ENCODE measurements around the gene C20orf204.
A peak's percentile ranks its signal among the peaks of the same experiment; 100 is the strongest.
"Not testable (repeated sequence)": the region's sequence is repeated elsewhere in the genome, so short reads cannot be mapped to it uniquely, and the experiment has no call there.

The C20orf204 gene

DNA sequence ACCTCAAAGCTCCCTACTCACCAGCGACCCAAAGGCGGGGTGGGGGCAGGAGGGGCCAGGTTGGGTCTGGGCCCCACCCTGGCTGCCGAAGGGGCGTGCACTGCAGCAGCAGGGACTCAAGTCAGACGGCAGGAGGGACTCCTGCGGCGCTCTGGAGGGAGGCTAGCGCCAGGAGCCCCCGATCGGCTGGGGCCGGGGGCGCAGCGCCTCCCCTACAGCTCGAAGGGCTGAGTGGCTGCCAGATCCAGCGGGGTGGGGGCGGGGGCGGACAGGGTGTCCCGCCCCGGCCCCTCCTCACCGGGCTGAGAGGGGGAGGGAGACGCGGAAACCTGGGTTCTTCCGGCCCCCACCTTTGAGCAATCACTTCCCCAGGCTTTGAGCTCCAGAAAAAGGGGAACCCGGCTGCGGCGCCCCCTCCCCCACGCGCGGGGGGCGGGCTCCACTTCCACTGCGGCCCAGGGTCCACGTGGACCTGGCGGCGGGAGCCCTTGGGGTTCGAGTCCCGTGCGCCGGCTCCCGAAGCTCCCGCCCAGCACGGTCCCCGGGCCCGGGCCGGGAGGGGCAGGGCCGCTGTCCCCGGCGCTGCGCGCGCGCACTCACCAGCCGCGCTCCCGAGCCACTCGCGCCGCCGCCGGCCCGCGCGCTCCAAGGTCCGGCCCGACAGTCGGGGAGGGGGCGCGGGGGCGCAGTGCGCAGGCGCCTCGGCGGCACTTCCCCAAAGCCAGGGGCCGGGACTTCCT is 43.5 kb downstream of the C20orf204 start, which contains the start of gene RGS19:
TSS of gene RGS19 (minus strand) at position 246 of the 740 bp plus-strand sequence. CDS start 2,632 bp downstream, outside the sequence.
- peak; percentile 73 for FAIRE-seq

DNA sequence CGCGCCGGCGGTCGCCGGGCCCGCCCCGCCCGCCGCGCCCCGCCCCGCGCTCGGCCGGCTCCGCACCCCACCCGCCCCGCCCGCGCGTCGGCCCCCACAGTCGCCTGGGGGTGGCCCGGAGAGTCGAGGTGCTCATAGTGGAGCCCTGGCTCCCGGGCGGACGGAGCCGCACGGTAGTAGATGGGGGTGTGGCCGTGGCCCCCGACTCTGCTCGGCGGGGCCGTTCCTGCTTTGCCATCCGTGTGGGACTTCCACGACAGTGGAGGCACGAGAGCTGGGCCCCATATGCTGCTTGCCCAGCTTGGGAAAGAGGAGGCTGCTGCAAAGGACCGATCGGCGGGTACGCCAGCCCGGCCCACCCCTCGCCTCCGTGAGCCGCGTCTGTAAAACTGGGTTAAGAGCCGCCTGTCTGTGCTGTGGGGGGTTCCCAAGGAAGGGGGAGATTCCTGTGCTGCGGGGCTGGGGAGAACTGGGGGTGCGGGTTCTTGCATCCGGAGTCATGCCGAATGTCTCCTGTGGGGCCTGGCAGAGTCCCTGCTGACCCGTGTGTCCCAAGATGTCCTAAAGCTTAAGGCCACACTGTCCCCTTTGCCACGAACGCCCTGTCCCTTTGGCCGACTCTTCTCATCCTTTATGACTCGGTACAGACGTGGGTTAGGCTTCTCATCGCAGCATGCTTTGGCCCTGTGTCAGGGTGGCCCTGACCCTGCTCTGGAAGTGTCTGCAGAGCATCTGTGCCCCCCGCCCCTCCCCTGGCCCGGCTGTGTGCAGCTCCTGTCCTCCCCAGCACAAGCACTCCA is 44.2 kb downstream of the C20orf204 start, which contains the start of gene OPRL1:
TSS of gene OPRL1 (plus strand) at position 70 of the 800 bp plus-strand sequence. CDS start 12,639 bp downstream, outside the sequence.
- no peak for DNase-seq (ENCODE audit: extremely low spot score, insufficient read length, low read depth)
- peak; percentile 12 for FAIRE-seq

More for the DNA sequence above, 43.5 kb downstream of the C20orf204 start, which contains the start of gene RGS19:
- DNase-seq (ENCODE audit: extremely low spot score, insufficient read length, low read depth), result peak; percentile 82

- no peak for DNase-seq (ENCODE audit: extremely low spot score, insufficient read length, low read depth)
- FAIRE-seq, result no peak
Observed at GRCh38 chr20:64080813-64081623, 45.0 kb downstream of the C20orf204 start.

DNA sequence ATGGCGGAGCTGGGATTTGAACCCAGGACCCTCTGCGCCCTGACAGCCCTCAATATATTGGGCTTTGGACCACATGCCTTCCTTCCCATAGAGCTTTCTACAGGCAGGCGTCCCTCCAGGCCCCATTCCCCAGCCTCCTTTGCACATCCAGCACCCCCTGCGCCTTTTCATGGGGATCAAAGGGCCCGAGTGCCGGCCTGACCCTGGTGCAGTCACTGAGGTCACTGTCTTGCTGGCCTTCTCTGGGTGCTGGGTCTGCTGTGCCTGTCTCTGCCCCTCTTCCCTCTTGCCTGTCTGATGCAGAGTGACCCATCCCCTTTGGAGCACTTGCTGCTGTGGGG is 45.6 kb downstream of the C20orf204 start:
- DNase-seq (ENCODE audit: extremely low spot score, insufficient read length, low read depth) (no peak), FAIRE-seq (no peak)

- FAIRE-seq (no peak), DNase-seq (ENCODE audit: extremely low spot score, insufficient read length, low read depth) (no peak)
Observed at GRCh38 chr20:64082126-64082731, 46.2 kb downstream of the C20orf204 start.

DNA sequence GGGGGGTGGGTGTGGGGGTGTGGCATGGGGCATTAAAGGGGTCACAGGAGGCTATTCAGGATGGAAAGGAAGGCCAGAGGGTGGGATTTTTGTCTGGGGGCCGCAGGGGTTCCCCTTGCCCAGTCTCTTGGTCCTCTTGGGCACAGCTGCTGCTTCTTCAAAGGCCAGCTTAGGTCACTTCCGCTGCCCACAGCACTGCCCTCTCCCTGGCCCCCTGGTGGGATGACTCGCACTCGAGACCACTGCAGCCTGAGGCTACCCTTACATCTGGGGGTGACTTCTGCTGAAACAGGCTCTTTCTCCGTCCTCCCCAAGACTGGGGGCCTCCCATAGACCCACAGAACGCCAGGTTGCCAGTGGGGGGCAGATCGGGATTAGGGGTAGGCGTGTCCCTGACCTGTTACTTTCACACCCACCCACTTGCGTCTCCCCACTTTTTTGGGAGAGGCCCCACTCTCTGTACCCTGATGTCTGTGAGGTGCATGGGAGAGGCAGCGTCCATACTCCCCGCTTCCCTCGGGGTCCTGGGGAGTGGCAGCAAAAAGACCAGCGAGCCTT is 46.9 kb downstream of the C20orf204 start:
- DNase-seq (ENCODE audit: extremely low spot score, insufficient read length, low read depth) (no peak), FAIRE-seq (no peak)

DNA sequence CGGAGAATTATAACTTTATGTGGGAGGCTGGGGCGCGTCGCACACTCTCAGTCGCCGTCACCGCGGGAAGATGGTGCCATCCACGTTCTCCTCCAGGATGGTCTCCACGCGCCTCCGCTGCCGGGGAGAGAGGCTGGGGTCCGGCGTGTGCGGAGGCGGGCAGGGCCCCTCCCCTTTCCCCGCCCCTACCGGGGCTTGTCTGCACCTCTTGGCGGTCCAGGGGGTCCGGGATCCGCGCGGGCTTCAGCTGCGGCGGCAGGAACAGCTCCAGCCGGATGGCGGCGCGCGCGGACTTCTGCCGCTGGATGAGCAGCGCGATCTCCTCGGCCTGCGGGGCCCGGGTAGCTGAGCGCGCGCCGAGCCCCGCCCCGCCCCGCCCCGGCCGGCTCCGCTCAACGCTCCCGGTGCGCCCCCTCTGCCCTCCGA is 47.4 kb downstream of the C20orf204 start:
- FAIRE-seq, result no peak
- no peak for DNase-seq (ENCODE audit: extremely low spot score, insufficient read length, low read depth)

DNA sequence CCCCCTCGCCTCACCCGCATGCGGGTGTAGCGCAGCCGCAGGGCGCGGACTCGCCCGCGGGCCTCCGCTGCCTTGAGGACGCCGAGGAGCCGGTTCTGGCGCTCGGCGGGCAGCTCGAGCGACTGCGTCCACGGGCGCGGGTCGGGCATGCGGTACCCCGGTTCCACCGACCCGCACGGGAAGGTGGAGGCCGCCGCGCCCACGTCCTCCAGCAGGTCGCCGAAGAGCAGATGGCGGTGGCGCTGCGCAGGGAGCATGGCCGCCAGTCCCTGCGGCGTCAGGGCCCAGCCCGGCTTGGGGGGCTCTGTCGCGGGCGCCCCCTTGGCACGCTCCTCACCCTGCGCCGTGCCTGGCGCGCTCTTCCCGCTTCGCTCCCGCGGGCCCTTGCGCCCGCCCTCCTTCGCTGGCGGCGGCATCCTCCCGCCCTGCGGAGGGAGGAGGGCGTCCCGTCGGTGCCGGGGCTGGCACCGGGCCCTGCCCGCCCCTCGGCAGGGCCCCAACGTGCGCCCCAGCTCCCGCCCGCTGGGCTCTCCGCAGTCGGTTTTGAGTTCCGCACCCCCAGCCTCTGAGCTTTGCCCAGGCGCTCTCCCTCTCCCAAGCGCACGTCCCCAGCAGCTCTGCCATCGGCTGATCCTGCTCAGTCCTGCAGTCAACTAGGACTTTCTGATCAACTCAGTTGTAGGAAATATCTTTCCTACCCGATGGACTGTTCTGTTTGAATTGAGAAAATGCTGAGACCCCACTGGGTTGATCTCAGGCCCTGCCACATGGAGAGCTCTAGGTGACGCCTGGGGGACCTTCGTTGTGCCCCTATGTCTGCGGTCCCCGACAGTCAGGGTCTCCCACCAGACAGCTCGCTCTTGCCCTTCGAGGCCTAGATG is 48.1 kb downstream of the C20orf204 start, which contains the start of gene LKAAEAR1:
TSS of gene LKAAEAR1 (minus strand) at position 595 of the 881 bp plus-strand sequence. CDS start at position 416, 179 bp downstream.
- no peak for DNase-seq (ENCODE audit: extremely low spot score, insufficient read length, low read depth)
- no peak for FAIRE-seq

- FAIRE-seq (no peak), DNase-seq (ENCODE audit: extremely low spot score, insufficient read length, low read depth) (no peak)
Observed at GRCh38 chr20:64084685-64085152, 48.7 kb downstream of the C20orf204 start.

- FAIRE-seq (no peak), DNase-seq (ENCODE audit: extremely low spot score, insufficient read length, low read depth) (no peak)
Observed at GRCh38 chr20:64086801-64087200, 50.8 kb downstream of the C20orf204 start.

DNA sequence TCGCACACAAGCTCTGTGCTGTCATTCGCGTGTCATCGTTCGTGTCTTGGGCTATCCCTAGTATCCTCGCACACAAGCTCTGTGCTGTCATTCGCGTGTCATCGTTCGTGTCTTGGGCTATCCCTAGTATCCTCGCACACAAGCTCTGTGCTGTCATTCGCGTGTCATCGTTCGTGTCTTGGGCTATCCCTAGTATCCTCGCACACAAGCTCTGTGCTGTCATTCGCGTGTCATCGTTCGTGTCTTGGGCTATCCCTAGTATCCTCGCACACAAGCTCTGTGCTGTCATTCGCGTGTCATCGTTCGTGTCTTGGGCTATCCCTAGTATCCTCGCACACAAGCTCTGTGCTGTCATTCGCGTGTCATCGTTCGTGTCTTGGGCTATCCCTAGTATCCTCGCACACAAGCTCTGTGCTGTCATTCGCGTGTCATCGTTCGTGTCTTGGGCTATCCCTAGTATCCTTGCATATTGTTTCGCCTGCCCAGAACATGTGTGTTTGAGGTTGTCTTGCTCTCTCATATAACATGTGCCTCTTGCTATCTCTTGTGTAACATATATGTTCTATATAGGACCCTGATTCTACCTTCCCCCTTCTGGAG is 51.3 kb downstream of the C20orf204 start:
- not testable (repeated sequence) for FAIRE-seq; DNase-seq (ENCODE audit: extremely low spot score, insufficient read length, low read depth)

GRCh38 chr20:64088586-64088985 is 52.6 kb downstream of the C20orf204 start:
- not testable (repeated sequence) for FAIRE-seq; DNase-seq (ENCODE audit: extremely low spot score, insufficient read length, low read depth)

All from GM18507 (cell line).